HepG2 (cell line): ENCODE results near the gene MSANTD2. TPM values are rescaled to one million over a fixed set of nuclear protein-coding genes. Genes with fewer than 3 reads are reported as not detected.

Experiments used
- BORCS8-MEF2B ChIP-seq: sonication (generic); formaldehyde crosslinking; IDR thresholded peaks from 2 replicates; pipeline ENCODE4 v1.8.0; 2022; ENCODE audit warnings: mild to moderate bottlenecking, missing genetic modification reagents
- HOXA3 ChIP-seq: sonication (generic); formaldehyde crosslinking; IDR thresholded peaks from 2 replicates; pipeline ENCODE4 v1.5.0; 2020; ENCODE audit warnings: missing genetic modification reagents
- MAZ ChIP-seq, 2 experiments: sonication (generic) in 1 of 2; formaldehyde crosslinking in 1 of 2; IDR thresholded peaks; 2 replicates each; pipeline versions ENCODE4 v1.5.0 to v1.6.1; 2012 to 2020; ENCODE audit warnings: low read depth in 2 of 2, mild to moderate bottlenecking in 2 of 2, borderline replicate concordance in 1 of 2, improper control_type of control experiment in 1 of 2, low read length in 1 of 2, missing genetic modification reagents in 1 of 2, moderate library complexity in 1 of 2
- PHF21A ChIP-seq: sonication (generic); formaldehyde crosslinking; IDR thresholded peaks from 2 replicates; pipeline ENCODE4 v1.5.0; 2020; ENCODE audit warnings: mild to moderate bottlenecking, missing genetic modification reagents
- PRDM10 ChIP-seq: sonication (generic); formaldehyde crosslinking; IDR thresholded peaks from 2 replicates; pipeline ENCODE4 v1.4.0; 2020; ENCODE audit warnings: low read depth, missing genetic modification reagents
- RARA ChIP-seq: IDR thresholded peaks from 2 replicates; pipeline ENCODE4 v1.6.1; 2016; ENCODE audit warnings: missing genetic modification reagents, missing compliant biosample characterization
- RARG ChIP-seq: sonication (generic); formaldehyde crosslinking; IDR thresholded peaks from 2 replicates; pipeline ENCODE4 v1.4.0; 2020; ENCODE audit warnings: low read depth, mild to moderate bottlenecking, missing genetic modification reagents
- SP5 ChIP-seq: IDR thresholded peaks from 2 replicates; pipeline ENCODE4 v1.6.1; 2016; ENCODE audit warnings: low read depth, borderline replicate concordance
- SRSF1 ChIP-seq: fragments of 200-400 bp; formaldehyde crosslinking; optimal IDR thresholded peaks from 2 replicates; pipeline ENCODE3; 2017; ENCODE audit warnings: mild to moderate bottlenecking, low read depth, low read length, moderate library complexity
- TERF1 ChIP-seq: sonication (generic); formaldehyde crosslinking; IDR thresholded peaks from 2 replicates; pipeline ENCODE4 v1.8.0; 2022; ENCODE audit warnings: mild to moderate bottlenecking, missing genetic modification reagents, moderate library complexity
- ZC3H13 ChIP-seq: sonication (generic); formaldehyde crosslinking; IDR thresholded peaks from 2 replicates; pipeline ENCODE4 v1.8.1; 2023; ENCODE audit warnings: mild to moderate bottlenecking, missing genetic modification reagents, moderate library complexity
- ZFX ChIP-seq: sonication (generic); formaldehyde crosslinking; IDR thresholded peaks from 2 replicates; pipeline ENCODE4 v1.4.0; 2020; ENCODE audit warnings: mild to moderate bottlenecking, low read depth, missing genetic modification reagents, moderate library complexity
- ZNF263 ChIP-seq: sonication (generic); formaldehyde crosslinking; IDR thresholded peaks from 2 replicates; pipeline ENCODE4 v1.4.0; 2020; ENCODE audit warnings: missing genetic modification reagents
- ZNF331 ChIP-seq: sonication (generic); formaldehyde crosslinking; IDR thresholded peaks from 2 replicates; pipeline ENCODE4 v1.4.0; 2020; ENCODE audit warnings: missing genetic modification reagents
- ZNF362 ChIP-seq: sonication (generic); formaldehyde crosslinking; IDR thresholded peaks from 2 replicates; pipeline ENCODE4 v1.4.0; 2020; ENCODE audit warnings: missing genetic modification reagents, mild to moderate bottlenecking, borderline replicate concordance
- ZNF574 ChIP-seq: sonication (generic); formaldehyde crosslinking; IDR thresholded peaks from 2 replicates; pipeline ENCODE4 v1.4.0; 2020; ENCODE audit warnings: missing genetic modification reagents
- ZNF597 ChIP-seq: sonication (generic); formaldehyde crosslinking; IDR thresholded peaks from 2 replicates; pipeline ENCODE4 v1.5.0; 2020; ENCODE audit warnings: missing genetic modification reagents
- ZNF709 ChIP-seq: sonication (generic); formaldehyde crosslinking; IDR thresholded peaks from 2 replicates; pipeline ENCODE4 v1.5.0; 2020; ENCODE audit warnings: mild to moderate bottlenecking, missing genetic modification reagents
- polyA plus RNA-seq, 8 experiments: library from polyadenylated mRNA; depleted of rRNA in 3 of 8; stranded (reverse) in 7 of 8; unstranded in 1 of 8; fragments of >200 nt; fragmentation: Illumina TruSeq in 4 of 8; extraction: Trizol in 4 of 8; gene quantifications; 2 replicates each; pipeline versions ENCODE4 v1.2.1 to v1.2.3, GENCODE V29; 2011 to 2016; ENCODE audit warnings: low read depth in 4 of 8, missing spikeins in 1 of 8, mixed read lengths in 1 of 8; ENCODE audit not compliant: insufficient read depth in 1 of 8
- total RNA-seq, 5 experiments: library from RNA; depleted of rRNA; stranded (reverse); fragments of >200 nt; fragmentation: Illumina TruSeq; extraction: Trizol; gene quantifications; 2 replicates each; pipeline ENCODE4 v1.2.3, GENCODE V29; 2016; ENCODE audit warnings: low read depth in 1 of 5

The MSANTD2 gene
- total and polyA plus RNA-seq, 2 of the 13 experiments (the other 11 are each of a cell fraction or from before 2014, with no cell fraction given) = 8.7 to 10.1 TPM

GRCh38 chr11:124751741-124752470 lies 48.3 kb downstream of the MSANTD2 start, which contains the start of gene VSIG2 (continued):
- TF ChIP-seq PRDM10 (peak; percentile 93), ZNF574 (CRISPR knock-in tag) (no peak), ZNF263 (peak; percentile 87), MAZ (IDR thresholded peaks at IDR 0.05; ENCODE audit: borderline replicate concordance, low read depth, low read length) (no peak), MAZ (CRISPR knock-in tag; IDR thresholded peaks at IDR 0.05; ENCODE audit: low read depth) (0 out of 2 replicates have a peak, but pooled peaks have one; percentile 25), SP5 (CRISPR knock-in tag) (0 out of 2 replicates have a peak, but pooled peaks have one; percentile 22), PHF21A (CRISPR knock-in tag) (0 out of 2 replicates have a peak, but pooled peaks have one; percentile 21), ZNF331 (0 out of 2 replicates have a peak, but pooled peaks have one; percentile 27), RARG (no peak), ZNF362 (CRISPR knock-in tag) (peak; percentile 58; the same call in 1 of the 2 replicates), HOXA3 (CRISPR knock-in tag) (0 out of 2 replicates have a peak, but pooled peaks have one; percentile 2), ZFX (peak; percentile 46), TERF1 (CRISPR knock-in tag) (no peak), ZC3H13 (CRISPR knock-in tag) (no peak), ZNF597 (CRISPR knock-in tag) (no peak), RARA (CRISPR knock-in tag) (peak; percentile 69), SRSF1 (peak; percentile 42), ZNF709 (CRISPR knock-in tag) (no peak), BORCS8-MEF2B (0 out of 2 replicates have a peak, but pooled peaks have one; percentile 38)
